HPDE6-E6E7 (cell line): ENCODE measurements around the gene DBT.
"Not testable (repeated sequence)": the region's sequence is repeated elsewhere in the genome, so short reads cannot be mapped to it uniquely, and the experiment has no call there.

ENCODE experiments used
- DNase-seq: peaks from one replicate; pipeline ENCODE4 v3.0.0; 2011; ENCODE audit warnings: missing footprints; ENCODE audit errors: extremely low spot score

DBT gene

DNA sequence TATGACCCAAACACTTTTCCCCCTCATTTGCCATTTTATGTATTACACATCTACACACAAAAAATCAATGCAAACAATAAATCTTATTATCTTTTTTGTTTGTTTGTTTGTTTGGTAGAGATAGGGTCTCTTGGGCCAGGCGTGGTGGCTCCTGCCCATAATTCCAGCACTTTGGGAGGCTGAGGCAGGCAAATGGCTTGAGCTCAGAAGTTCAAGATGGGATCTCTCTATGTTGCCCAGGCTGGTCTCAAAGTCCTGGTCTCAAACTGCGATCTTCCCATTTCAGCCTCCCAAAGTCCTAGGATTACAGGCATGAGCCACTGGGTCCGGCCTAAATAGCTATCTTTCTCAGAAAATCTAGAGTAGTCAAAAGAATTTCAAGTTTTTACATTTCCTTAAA, 1.2 kb upstream of the DBT start:
- no peak for DNase-seq

DNA sequence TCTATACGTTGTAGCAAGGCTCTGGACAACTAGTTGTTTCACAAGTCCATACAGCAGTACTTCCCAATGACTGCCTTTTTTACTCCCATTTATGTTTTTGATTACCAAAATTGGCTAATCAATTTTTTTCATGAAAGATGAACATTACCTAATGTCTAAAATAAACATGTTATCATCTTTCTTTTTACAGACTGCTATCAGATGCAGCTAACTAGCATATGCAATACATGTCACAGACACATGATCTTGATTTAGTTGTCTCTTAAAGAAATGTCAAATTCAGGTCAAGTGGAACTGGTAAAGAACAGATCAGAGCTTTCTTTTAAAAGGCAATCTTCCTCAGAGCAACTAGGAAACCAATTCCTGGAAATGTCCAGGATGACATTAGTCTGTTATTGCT, 630 bp upstream of the DBT start:
- DNase-seq = no peak

DNA sequence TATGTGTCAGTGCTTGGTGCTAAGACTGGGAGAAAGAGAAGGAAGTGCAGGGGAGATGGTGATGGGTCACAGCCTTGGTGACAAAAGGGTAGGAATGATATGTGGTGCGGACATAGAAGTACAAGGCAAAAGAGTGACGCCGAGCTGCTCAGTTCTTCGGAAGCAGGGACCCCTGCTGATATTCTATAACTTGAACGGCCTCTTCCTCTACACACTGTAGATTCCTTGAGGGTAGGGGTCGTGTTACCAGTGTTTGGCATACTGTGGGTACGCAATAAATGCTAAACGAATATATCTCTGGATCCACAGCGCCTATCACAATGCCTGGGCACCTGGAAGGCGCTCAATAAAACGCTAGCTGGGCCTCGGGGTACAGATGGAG, 488 bp downstream of the DBT start:
- DNase-seq = no peak

DNA sequence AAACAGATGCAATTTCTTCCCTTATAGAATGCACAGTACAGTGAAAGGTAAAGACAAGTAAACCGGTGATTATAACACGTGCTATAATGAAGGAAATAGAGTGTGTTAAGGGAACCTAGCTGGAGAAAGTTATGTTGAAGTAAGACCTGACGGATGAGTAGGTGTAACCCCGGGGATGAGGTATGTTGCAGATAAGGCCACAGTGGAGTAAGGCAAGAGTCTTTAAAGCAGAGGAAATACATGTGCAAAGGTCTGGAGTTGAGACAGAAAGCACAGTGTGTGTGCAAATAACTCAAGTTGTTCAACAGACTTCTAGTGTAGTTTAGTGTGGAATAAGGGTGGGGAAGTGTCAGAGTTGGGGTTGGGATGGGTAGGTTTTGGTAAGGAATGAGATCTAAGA, 2.9 kb downstream of the DBT start:
- DNase-seq = no peak

DNA sequence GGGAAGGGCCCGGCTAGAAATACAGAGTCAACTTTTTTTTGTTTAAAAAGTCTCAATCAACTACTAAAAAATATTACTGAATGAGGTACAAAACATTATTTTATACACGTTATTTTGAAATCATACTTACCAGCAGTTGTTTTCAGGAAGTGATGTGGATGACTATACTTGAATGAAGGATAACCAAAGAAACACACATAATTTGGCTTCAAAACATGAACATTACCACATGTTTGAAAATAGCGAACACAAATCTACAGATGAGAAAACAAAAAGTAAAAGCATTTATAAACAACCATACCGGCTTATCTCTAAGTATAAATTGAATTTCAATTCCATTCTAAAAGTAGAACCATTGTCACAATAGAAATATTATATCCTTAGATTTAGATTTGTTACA, 9.0 kb downstream of the DBT start:
- no peak for DNase-seq

DNA sequence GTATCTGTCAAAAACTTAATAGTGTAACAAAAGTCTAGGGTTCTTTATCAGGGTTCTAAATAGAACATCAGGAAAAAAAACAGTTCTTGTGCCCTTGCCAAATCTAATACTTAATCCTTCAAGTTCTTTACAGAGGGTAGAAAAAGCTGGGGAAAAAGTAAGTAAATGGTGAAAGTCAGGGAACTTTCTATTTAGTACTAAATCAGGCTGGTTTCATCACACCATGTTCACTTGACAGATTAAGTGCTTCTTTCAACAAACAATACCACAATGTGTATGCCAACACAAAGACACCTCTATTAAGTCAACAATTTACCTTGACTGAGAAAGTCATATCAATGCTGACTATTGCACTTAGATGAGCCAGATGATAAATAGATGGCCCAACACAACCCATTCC, 9.7 kb downstream of the DBT start:
- no peak for DNase-seq

DNA sequence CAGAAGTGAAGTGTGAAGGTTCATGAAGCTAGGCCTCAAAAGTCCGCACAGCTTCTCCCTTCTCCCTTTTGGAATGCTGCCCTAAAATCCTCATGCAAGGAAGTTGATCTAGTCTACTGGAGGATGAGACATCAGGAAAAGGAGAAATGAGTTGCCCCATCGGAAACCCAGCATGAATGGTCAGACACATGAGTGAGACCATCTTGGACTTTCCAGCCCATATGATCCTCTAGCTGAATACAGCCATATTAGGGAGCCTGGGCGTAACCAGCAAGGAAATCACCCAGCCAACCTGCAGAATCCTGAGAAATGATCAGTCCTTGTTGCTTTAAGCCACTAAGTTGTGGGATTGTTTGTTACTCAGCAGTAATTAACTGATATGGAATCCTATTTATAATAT, 12.5 kb downstream of the DBT start:
- no peak for DNase-seq

DNA sequence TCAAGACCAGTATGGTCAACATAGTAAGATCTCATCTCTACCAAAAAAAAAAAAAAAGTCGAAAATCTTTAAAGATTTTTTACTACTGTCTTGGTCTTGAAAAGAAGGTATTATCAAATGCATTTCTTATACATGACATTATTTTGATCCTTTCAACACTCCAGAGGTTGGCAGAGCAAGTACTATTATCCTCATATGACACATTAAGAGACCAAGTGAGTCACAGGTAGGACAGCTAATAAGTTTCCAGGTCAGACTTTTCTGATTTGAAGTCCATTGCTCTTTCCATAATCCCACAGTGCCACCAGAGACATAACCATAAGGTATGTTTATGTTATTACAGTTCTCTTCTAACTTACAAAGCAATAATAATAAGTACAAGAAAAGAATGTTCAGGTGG, 15.2 kb downstream of the DBT start:
- DNase-seq = no peak

DNA sequence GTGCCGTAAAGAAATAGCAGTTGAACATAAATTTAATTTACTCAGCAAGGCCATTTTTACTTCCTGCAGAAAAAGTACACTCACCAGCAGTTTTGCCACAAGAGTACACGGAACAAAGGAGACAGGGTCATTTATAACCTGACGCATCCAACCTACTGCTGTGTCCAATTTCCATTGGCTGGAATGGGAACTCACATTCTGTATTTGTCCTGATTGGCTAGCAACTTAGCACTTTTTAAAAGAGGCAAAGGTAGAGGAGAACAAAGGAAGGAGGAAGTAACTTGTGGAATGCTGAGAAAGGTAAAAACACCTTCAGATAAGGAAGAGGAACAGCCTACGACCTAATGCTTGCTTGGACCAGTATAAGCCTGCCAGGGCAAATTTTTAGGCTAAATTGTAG, 16.1 kb downstream of the DBT start:
- DNase-seq = not testable (repeated sequence)

DNA sequence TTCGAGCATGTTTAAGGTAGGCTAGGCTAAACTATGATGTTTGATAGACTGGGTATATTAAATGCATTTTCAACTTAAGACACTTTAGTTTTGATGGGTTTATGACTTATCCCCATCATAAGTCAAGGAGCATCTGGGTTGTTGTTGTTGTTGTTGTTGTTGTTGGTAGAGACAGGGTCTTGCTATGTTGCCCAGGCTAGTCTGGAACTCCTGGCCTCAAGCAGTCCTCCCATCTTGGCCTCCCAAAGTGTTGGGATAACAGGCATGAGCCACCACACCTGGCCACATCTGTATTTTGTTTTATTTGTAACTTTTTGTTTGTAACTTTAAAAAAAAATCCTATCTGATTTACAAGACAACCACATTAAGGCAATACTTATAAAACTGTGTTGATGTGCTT, 17.5 kb downstream of the DBT start:
- DNase-seq = no peak

DNA sequence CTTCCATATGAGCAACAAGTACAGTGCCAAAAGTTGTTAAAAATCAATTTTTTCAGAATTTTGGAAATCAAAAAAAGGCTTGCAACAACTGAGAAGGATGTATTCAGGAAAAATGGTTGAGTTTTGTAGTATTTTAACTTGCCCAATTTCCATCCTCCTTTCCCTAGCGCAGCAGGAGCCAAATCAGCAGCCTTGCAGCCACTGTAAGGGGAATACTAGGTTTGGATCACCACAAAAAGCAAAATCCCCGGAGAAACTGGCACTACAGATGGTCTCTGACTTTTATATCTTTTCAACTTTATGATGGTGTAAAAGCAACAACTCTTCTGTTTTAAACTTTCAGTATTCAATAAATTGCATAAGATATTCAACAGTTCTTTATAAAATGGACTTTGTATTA, 17.9 kb downstream of the DBT start:
- no peak for DNase-seq

DNA sequence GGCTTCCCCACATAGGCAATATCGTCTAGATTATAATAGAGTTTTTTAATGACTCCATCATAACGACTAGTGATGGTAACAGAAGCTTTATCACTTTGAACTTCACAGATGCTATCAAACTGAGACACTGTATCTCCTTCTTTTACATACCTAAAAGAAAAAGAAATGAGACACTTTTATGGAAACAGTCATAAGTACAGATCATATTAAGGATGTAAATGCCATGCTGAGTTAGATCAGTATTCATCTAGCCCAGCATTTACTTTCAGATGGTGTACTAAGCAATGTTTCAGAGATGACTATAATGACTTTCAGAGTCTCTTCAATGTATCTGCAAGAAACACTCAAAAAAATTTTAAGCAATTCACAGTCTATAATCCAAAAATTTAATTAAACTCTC, 18.9 kb downstream of the DBT start:
- DNase-seq = no peak

DNA sequence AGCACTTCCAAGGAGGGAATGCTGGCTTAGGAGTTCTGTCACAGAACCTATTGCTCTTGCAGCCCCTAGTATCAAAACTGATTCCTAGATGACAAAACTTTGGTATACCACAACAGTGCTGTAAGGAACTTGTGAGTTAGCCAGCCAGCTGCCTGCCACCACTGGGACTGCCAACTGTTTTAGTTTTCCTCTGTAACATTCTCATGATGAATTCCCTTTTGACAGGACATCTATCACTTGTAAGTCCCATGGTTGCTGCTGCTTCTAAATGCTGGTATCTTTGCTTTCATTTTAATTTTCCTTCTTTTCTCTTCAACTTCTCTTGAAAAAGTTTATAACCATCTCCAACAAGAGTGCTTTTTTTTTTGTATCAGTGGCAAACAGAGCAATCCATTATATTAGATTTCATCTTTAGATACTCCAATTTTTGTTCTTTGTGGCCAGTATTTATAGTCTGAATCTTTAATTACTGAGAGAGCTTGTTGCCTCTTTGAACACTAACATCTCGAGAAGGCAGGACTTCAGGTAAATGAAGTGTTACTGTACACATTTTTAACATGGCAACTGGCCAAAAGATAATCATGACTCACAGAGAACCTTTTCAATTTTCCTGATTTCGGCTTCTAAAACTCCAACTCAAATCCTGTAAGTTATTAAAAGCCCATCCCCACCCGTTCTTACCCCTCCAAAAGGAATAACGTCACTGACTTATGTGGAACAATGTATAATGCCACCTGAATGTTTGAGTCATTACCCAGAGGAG, 19.8 kb downstream of the DBT start:
- no peak for DNase-seq

DNA sequence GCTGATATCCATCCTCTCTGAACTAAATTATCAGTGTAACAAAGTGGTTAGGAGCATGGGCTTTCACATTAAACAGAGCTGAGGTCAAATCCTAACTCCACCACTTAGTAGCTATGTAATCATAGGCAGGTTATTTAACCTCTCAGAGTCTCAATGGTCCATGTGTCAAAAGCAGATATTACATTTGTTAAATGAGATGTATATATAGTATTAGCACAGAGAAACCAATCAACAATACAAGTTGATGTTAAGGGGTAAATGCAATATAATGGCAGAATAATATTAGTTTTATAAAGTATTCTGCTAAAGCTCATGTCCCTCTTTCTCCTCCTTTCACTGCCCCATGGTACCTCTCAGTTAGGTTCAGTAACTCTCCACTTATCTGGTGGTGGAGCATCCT, 27.2 kb downstream of the DBT start:
- DNase-seq = no peak

DNA sequence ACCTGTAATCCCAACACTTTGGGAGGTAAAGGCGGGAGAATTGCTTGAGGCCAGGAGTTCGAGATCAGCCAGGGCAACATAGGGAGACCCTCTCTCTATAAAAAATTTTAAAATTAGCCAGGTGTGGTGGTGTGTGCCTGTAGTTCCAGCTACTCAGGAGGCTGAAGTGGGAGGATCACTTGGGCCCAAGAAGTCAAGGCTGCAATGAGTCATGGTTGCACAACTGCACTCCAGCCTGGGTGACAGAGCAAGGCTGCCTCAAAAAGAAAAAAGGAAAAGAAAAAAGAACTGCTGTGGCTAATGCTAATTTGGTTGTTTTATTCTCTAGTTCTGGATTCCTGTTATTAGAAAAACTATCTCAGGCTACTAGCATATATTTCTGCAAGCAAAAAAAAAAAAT, 29.8 kb downstream of the DBT start:
- no peak for DNase-seq

DNA sequence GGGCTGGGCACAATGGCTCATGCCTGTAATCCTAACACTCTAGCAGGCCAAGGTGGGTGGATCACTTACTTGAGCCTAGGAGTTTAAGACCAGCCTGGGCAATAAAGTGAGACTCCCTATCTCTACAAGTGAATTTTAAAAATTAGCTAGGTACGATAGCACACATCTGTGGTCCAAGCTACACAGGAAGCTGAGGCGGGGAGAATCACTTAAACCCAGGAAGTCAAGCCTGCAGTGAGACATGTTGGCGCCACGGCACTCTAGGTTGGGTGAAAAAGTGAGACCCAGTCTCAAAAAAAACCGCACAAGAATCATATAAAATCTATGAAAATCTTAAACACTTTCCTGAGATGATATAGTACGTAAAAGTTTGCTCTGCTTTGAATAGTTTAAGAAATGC, 30.2 kb downstream of the DBT start:
- no peak for DNase-seq

DNA sequence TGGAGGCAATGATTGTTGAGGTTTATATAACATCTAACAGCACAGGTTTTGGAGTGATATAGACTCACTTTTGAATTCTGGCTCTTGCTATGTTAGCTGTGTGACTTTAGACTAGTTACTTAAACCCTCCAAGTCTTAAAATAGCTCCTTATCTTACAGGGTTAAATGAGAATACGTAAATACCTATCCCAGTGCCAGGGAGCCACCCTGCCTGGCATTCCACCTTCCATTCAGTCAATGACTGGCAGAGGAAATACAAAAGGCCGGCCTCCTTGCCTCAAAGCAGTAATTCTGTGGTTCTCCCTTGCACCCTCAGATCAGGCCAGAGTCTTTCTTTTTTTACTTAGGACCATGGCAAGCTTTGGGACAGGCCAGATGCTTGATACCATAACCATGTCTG, 31.8 kb downstream of the DBT start:
- DNase-seq = no peak

DNA sequence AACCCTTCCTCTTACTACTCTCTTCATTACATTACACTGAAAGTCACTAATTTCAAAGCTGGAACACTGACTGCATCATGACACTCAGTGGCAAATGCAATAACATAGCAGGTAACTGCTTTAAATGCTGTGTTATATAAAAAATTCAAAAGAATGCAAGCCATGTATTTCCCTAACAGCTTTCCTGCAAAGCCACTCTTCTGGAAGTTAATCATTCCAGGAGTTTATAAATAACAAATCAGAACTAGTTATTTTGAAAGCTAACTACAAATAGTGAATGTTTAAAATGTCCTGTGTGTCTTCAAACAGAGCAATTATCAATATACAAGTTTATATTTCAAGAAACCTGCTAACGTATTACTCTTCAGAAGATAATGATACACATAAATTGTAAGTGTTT, 34.5 kb downstream of the DBT start:
- no peak for DNase-seq

DNA sequence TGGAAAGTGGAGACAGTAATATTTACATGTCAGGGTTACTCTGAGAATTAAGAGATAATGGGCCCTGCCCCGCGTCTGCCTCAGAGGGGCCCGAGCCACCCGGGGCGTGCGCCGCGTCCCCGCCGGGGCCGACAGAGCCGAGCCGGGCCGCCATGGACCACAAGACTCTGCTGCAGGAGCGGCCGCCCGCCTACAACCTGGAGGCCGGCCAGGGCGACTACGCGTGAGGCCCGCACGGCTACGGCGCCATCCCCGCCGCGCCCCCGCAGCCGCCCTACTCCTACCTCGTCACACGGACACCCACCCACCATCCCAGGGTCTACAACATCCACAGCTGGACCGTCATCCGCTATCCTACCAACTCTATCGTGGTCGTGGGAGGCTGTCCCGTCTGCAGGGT, 36.5 kb downstream of the DBT start:
- DNase-seq = no peak

DNA sequence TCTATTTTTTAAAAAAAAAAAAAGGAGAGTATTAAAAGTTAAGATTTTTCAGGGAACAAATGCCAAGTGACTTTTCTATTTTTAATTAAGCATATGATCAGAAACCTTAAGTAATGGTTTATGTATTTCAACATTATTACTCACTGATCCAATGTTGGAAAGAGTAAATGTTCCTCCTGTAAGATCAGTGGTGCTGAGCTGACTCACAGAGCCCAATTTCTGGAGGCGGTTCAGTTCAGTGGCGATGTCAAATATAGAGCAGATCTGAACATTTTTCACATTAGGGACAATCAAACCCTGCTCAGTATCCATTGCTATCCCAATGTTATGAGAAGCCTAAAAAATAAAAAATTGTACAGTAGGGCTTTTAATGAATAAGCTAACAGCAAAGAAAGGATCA, 43.3 kb downstream of the DBT start:
- no peak for DNase-seq

DNA sequence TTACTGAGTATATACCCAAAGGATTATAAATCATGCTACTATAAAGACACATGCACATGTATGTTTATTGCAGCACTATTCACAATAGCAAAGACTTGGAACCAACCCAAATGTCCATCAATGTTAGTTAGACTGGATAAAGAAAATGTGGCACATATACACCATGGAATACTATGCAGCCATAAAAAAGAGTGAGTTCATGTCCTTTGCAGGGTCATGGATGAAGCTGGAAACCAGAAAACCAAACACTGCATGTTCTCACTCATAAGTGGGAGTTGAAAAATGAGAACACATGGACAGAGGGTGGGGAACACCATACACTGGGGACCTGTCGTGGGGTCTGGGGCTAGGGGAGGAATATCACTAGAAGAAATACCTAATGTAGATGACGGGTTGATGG, 44.0 kb downstream of the DBT start:
- DNase-seq = not testable (repeated sequence)

DNA sequence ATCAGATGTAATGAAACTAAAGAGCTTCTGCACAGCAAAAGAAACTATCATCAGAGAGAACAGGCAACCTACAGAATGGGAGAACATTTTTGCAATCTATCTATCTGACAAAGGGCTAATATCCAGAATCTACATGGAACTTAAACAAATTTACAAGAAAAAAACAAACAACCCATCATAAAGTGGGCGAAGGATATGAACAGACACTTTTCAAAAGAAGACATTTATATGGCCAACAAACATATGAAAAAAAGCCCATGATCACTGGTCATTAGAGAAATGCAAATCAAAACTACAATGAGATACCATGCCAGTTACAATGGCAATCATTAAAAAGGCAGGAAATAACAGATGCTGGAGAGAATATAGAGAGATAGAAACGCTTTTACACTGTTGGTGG, 44.5 kb downstream of the DBT start:
- not testable (repeated sequence) for DNase-seq

DNA sequence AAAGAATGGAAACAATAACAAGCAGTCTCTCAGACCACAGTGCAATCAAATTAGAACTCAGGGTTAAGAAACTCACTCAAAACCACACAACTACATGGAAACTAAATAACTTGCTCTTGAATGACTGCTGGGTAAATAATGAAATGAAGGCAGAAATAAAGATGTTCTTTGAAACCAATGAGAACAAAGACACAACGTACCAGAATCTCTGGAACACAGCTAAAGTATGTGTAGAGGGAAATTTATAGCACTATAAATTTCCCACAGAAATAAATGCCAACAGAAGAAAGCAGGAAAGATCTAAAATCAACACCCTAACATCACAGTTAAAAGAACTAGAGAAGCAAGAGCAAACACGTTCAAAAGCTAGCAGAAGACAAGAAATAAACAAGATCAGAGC, 46.9 kb downstream of the DBT start:
- not testable (repeated sequence) for DNase-seq

DNA sequence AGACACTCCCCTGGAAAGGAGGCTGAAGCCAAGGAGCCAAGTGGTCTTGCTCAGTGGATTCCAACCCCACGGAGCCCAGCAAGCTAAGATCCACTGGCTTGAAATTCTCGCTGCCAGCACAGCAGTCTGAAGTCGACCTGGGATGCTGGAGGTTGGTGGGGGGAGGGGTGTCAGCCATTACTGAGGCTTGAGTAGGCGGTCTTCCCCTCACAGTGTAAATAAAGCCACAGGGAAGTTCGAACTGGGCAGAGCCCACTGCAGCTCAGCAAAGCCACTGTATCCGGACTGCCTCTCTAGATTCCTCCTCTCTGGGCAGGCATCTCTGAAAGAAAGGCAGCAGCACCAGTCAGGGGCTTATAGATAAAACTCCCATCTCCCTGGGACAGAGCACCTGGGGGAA, 49.6 kb downstream of the DBT start:
- DNase-seq = not testable (repeated sequence)
